ENCODE data around the gene CLDN9. TPM values are rescaled to one million over a fixed set of nuclear protein-coding genes. Genes with fewer than 3 reads are reported as not detected.
"Not testable (repeated sequence)": the region's sequence is repeated elsewhere in the genome, so short reads cannot be mapped to it uniquely, and the experiment has no call there.

The CLDN9 gene
- total RNA-seq, 1 donor from 2014 or later: not detected

DNA sequence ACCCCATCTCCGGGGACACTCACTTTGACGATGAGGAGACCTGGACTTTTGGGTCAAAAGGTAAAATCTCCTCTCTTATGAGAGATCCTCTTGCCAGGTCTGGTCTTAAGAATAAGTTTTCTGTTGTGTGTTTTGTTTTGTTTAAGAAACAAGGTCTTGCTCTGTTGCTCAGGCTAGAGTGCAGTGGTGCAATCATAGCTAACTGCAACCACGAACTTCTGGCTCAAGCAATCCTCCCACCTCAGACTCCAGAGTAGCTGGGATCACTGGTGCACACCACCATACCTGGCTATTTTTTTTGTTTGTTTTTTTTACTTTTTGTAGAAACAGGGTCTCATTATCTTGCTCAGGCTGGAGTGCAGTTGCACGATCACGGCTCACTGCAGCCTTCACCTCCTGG, 37.8 kb downstream of the CLDN9 start:
- intact Hi-C loops (cut with DNase I): no loop called here
- H3K27ac ChIP-seq: no peak overlapping the region
- no peaks in the 10 kb centered on the region for H3K9me3 ChIP-seq
- DNase-seq (ENCODE audit: extremely low spot score in 2 of 2): no peak
- H3K27me3 ChIP-seq: peaks cover 23% of the 10 kb centered on the region
- TF ChIP-seq POLR2A (IDR thresholded peaks at IDR 0.05) (no peak), POLR2AphosphoS5 (IDR thresholded peaks at IDR 0.05; ENCODE audit: insufficient read depth in 1 of 2, low read depth in 1 of 2) (no peak)
- TF ChIP-seq, protein P1, sequence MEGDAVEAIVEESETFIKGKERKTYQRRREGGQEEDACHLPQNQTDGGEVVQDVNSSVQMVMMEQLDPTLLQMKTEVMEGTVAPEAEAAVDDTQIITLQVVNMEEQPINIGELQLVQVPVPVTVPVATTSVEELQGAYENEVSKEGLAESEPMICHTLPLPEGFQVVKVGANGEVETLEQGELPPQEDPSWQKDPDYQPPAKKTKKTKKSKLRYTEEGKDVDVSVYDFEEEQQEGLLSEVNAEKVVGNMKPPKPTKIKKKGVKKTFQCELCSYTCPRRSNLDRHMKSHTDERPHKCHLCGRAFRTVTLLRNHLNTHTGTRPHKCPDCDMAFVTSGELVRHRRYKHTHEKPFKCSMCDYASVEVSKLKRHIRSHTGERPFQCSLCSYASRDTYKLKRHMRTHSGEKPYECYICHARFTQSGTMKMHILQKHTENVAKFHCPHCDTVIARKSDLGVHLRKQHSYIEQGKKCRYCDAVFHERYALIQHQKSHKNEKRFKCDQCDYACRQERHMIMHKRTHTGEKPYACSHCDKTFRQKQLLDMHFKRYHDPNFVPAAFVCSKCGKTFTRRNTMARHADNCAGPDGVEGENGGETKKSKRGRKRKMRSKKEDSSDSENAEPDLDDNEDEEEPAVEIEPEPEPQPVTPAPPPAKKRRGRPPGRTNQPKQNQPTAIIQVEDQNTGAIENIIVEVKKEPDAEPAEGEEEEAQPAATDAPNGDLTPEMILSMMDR (IDR thresholded peaks at IDR 0.05): no peak
- H3K4me1 ChIP-seq: peaks cover 19% of the 10 kb centered on the region
- H3K36me3 ChIP-seq: no peaks in the 10 kb centered on the region
- no peak overlapping the region for H3K4me3 ChIP-seq

DNA sequence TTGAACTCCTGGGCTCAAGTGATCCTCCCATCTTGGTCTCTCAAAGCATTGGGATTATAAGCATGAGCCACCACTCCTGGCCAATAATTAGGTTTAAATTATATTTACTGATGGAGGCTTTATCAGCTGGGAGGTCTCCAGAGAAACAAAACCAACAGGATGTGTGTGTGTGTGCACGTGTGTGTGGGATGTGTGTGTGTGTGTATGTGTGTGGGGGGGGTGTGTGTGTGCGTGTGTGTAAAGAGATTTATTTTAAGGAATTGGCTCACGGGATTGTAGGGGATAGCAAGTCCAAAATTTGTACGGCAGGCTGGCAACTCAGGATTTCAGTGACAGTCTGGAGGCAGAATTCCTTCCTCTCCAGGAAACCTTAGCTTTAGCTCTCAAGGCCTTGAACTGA, 38.3 kb downstream of the CLDN9 start:
- intact Hi-C loops (cut with DNase I): no loop called here
- H3K27me3 ChIP-seq: peaks cover 18% of the 10 kb centered on the region
- no peaks in the 10 kb centered on the region for H3K9me3 ChIP-seq
- no peak overlapping the region for H3K4me3 ChIP-seq
- no peak for DNase-seq (ENCODE audit: extremely low spot score in 2 of 2)
- no peak overlapping the region for H3K27ac ChIP-seq
- TF ChIP-seq POLR2AphosphoS5 (IDR thresholded peaks at IDR 0.05; ENCODE audit: insufficient read depth in 1 of 2, low read depth in 1 of 2) (no peak), POLR2A (IDR thresholded peaks at IDR 0.05) (no peak)
- TF ChIP-seq, protein P1 (IDR thresholded peaks at IDR 0.05): no peak
- H3K4me1 ChIP-seq: peaks cover 14% of the 10 kb centered on the region
- no peaks in the 10 kb centered on the region for H3K36me3 ChIP-seq

DNA sequence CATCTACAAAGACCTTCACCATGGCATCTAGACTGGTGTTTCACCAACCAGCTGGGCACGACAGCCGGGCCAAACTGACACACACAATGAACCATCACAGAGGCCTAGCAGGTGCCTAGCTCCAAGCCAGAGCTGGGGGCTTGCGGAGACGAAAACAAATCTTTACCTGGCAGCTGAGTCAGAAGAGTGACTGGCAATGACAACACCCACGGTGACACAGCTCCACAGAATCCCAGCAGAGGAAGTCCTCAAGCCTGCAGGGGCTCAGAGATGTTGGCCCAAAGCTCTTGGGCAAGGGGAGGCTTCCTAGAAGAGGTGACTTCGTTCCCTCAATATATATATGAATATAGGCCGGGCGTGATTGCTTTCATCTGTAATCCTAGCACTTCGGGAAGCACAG, 38.8 kb downstream of the CLDN9 start:
- intact Hi-C loops (cut with DNase I): no loop called here
- H3K27me3 ChIP-seq: peaks cover 14% of the 10 kb centered on the region
- peaks cover 9% of the 10 kb centered on the region for H3K4me1 ChIP-seq
- DNase-seq (ENCODE audit: extremely low spot score in 2 of 2): no peak
- H3K9me3 ChIP-seq: no peaks in the 10 kb centered on the region
- TF ChIP-seq, protein P1 (IDR thresholded peaks at IDR 0.05): no peak
- TF ChIP-seq POLR2A (IDR thresholded peaks at IDR 0.05): no peak
- no peak for TF ChIP-seq POLR2AphosphoS5 (IDR thresholded peaks at IDR 0.05; ENCODE audit: insufficient read depth in 1 of 2, low read depth in 1 of 2)
- H3K4me3 ChIP-seq: no peak overlapping the region
- H3K36me3 ChIP-seq: no peaks in the 10 kb centered on the region
- H3K27ac ChIP-seq: no peak overlapping the region

DNA sequence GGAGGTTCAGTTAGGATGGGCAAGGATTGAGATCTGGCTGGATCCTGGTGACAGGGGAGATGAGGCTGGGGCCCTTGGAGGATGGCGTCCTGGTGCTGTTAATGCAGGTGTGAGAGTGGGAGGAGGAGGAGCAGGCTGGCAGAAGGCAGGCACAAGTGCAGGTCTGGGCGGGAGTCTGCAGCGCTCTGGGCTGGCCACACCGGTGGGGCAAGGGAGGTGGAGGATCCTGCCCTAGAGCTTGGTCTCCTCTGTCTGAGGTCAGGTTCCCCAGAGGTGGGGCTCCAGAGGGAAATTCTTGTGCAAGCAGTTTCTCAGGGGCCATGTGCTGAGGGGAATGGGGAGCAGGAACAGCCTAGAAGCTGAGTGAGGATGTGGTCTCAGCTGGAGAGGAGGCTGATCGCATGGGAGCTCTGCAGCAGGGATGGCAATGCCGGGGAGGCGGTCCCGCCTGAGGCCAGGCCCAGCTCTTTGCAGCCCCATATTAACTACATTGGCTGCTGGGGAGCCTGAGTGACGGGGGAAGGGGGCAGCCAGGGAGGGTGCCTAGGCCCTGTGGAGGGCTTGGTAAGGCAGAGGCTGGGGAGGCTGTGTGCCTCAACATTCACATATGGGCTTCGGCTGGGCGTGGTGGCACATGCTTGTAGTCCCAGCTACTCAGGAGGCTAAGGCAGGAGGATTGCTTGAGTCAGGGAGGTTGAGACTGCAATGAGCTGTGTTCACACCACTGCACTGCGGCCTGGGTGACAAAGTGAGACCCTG, 40.0 kb downstream of the CLDN9 start:
- H3K4me3 ChIP-seq; H3K9me3 ChIP-seq; H3K36me3 ChIP-seq; intact Hi-C loops (cut with DNase I); H3K27ac ChIP-seq; H3K27me3 ChIP-seq; H3K4me1 ChIP-seq; DNase-seq (ENCODE audit: extremely low spot score in 2 of 2): not testable (repeated sequence)

DNA sequence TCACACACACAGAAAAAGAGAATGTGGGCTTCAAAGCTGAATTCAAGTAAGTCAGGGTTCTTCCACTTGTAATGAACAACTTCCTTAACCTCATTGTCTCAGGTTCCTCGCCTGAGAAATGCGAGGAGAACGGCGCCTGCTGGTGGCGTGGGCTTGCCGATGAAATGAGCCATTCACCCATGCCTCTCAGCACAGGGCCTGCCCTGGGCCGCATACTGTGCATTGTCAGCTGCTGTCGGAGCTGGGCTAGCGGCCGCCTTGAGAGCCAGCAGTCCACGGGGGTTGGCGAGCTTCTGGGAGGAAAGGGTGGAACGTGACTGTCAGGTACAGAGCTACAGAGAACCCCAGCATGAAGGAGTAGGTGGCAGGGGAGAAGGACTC, 40.6 kb downstream of the CLDN9 start:
- H3K4me1 ChIP-seq; H3K27me3 ChIP-seq; intact Hi-C loops (cut with DNase I); H3K27ac ChIP-seq; H3K9me3 ChIP-seq; H3K36me3 ChIP-seq; H3K4me3 ChIP-seq; DNase-seq (ENCODE audit: extremely low spot score in 2 of 2): not testable (repeated sequence)

DNA sequence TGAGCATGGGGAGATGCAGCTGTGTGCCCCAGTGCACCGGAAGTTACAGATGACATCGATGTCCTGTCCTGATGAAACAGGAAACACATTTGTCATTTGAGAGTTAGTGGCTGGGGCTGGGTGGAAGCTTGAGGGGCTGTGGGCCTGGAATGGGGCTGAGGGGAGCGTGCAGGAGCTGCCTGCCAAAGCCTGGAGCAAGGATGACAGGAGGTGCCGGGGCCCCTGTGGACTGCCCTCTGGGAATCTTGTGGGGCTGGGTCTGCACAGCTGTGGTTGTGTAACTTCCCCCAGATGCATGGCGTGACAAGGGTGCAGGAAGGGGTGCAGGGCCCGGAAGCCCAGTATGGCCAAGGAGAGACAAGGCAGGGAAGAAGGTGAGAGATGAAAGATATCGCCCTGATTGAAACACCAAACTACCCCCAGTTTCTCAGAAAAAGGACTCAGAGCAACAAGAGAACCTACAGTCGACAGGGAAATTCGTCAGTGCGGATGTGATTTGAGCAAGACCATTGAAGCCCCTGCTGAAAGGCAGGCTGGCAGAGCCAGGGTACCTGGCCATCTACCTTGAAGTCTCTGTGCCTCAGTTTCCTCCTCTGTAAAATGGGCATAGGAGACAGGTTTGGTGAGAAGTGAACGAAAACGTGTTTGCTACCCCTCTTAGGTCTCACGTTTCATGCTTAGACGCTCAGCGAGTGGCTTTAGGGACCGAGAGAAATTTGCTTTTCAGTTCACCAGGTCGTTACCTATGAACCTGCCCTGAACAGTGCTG, 42.4 kb downstream of the CLDN9 start:
- peaks cover 19% of the 10 kb centered on the region for H3K4me1 ChIP-seq

DNA sequence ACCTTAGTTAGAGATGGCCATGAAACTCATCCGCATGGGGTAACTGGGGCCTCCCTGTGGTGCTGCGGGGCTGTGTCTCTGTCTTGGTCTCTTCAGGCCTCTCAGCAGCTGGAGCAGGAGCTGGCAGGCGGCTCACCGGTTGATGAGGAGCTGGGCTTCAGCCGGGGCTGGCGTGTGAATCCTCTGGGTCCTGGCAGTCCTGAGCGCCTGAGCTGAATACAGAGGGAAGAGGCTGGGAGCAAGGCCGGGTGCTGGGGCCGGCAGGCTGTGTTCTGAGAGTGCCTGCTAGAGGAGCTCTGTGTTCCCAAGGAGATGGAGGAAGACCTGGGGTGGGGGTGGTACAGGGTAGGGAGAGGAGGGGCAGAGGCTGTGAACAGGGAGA, 43.0 kb downstream of the CLDN9 start:
- H3K4me3 ChIP-seq; DNase-seq (ENCODE audit: extremely low spot score in 2 of 2); H3K36me3 ChIP-seq; H3K9me3 ChIP-seq; H3K27me3 ChIP-seq; H3K27ac ChIP-seq: not testable (repeated sequence)
- H3K4me1 ChIP-seq: peaks cover 19% of the 10 kb centered on the region
- intact Hi-C loops (cut with DNase I): loop anchor here (5.0 kb wide), 2 partner anchors 57 to 107 kb away; partner anchors contain the start of gene ZNF205

More for the DNA sequence above, 42.4 kb downstream of the CLDN9 start:
- H3K9me3 ChIP-seq: no peaks in the 10 kb centered on the region
- no peak for DNase-seq (ENCODE audit: extremely low spot score in 2 of 2)
- H3K27ac ChIP-seq: no peak overlapping the region
- H3K27me3 ChIP-seq: no peaks in the 10 kb centered on the region
- no peak for TF ChIP-seq POLR2A (IDR thresholded peaks at IDR 0.05)
- TF ChIP-seq, protein P1 (IDR thresholded peaks at IDR 0.05): no peak
- TF ChIP-seq POLR2AphosphoS5 (IDR thresholded peaks at IDR 0.05; ENCODE audit: insufficient read depth in 1 of 2, low read depth in 1 of 2): no peak
- intact Hi-C loops (cut with DNase I): loop anchor here (5.0 kb wide), 2 partner anchors 57 to 107 kb away; partner anchors contain the start of gene ZNF205
- no peaks in the 10 kb centered on the region for H3K36me3 ChIP-seq
- H3K4me3 ChIP-seq: no peak overlapping the region
